ENCODE measurements around the gene SLC26A9.

The SLC26A9 gene

DNA sequence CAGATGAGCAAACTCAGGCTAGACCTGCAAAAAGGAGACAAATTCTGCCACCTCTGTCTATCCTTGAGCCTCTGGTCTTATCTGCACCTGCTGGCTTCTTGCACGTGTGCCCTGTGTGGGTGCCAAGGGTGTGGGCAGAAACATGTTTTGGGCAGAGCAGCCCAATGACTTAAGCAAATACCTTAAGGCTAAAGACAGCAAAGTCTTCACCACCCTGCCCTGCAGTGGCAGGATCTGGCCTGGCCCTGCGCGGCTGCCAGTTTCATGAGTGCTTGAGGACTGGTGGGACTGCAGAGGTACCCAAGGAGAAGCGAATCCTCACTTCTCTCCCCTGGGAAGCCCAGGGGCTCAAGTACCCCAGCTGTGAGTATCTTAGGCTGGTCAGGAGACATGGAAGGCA is 3.8 kb upstream of the SLC26A9 start:
- DNase-seq (ENCODE audit: low read depth), result no peak

- DNase-seq (ENCODE audit: low read depth), result no peak
Measured at GRCh38 chr1:205945069-205945468, 1.8 kb upstream of the SLC26A9 start.

DNA sequence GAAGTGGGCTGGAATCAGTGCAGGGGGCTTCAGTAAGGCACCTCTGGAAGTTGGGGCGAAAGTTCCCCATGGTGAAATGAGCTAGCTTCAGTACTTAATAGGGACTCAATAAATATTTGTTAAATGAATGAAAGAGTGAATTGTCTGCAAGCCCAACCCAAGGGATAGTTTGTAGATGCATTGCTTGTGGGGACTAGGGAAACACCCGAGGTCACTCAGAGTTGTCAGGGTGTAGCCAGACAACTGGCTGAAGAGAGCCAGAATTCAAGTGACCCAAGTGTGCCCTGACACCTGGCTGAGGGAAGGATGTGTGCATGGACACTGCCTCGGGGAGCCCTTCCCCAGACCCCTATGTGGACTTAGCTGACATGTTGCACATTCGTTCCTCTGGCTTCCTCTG is 1.3 kb upstream of the SLC26A9 start:
- no peak for DNase-seq (ENCODE audit: low read depth)

- no peak for DNase-seq (ENCODE audit: low read depth)
Measured at GRCh38 chr1:205942631-205943159, 561 bp downstream of the SLC26A9 start.

GRCh38 chr1:205940710-205941109 is 2.5 kb downstream of the SLC26A9 start:
- no peak for DNase-seq (ENCODE audit: low read depth)

DNA sequence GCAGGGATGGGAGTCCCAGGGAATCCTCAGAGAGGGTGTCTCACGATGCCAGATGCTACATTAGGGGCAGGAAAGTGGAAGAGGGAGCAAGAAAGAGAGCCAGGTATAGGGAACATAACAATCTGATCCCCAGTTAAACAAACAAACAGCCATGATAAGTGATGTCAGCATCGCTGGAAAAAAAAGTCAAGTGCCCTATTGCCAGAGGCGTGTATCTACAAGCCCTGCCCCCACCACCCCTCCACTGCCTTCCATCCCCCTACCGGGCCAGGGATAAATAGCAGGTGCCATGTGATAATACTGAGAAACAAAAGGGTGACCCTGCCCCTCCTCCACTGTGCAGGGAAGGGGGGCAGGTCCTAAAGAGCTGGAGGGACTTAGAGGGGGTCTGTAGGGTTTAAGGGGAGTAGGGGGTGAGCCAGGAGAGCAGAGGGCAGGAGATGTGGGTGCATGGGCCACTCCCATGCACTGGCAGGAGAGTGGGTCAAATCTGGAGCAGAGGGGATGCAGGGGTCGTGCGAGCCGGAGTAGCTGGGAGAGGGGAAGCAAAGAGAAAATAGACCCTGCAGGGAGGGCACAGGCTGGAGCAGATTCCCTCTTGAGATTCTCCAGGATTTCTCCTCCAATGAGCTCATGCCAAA is 3.4 kb downstream of the SLC26A9 start:
- no peak for DNase-seq (ENCODE audit: low read depth)

DNA sequence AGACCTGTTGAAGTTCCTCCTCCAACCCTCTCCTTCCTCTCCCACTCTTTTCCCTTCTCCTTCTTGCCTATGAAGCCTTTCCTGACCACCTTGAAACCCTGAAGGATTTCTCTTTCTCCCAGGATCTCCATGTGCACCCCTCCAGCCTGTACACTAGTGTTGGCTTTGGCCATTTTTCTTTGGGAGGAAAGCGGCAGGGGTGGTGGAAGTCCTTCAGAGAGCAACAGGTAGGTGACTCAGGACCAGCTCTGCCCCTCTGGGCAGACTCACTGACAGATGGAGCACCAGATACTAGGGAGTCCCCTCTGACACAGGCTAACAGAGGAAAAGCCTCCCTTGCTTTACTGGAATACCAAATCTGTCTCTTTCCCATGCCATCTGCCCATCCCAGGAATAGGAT is 4.6 kb downstream of the SLC26A9 start:
- no peak for DNase-seq (ENCODE audit: low read depth)

- no peak for DNase-seq (ENCODE audit: low read depth)
Measured at GRCh38 chr1:205936846-205937586, 6.2 kb downstream of the SLC26A9 start.

GRCh38 chr1:205936311-205936710 is 6.9 kb downstream of the SLC26A9 start:
- no peak for DNase-seq (ENCODE audit: low read depth)

DNA sequence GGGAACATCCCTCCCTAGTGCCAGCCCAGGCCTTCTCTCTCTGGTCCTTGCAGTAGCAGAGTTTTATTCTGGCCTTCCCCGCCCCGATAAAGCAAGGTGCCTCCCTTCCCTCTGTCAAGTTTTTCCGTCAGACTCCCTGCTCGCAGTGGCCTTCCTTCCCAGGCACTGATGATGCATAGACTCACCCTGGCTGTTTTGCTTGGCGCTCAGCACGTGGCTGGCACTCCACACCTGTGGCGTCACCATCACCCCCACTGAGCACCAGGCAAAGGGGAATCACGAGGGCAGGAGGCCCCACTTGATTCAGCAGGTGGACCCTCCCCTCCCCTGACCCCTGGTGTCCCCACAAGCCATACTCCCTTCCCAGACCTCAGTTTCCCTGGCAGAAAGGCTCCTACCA is 7.4 kb downstream of the SLC26A9 start:
- DNase-seq (ENCODE audit: low read depth), result no peak

DNA sequence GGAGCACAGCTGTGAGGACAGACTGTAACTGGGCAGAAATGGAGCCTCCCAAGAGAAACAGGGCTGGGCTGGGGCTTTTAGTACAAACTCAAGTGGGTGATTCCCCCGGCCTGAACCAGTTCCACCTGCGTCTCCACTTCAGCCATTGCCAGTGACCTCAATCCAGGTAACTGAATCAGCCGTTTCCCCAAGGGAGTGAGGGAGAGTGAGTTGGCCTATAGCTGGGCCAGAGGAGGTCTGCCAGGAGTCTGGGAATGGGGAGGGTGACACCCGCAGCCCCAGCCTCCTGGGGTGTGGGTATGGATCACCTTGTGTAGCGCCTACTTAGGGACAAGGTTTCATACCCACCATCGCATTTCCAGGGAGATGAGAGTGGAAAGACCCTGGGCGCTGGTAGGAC is 8.5 kb downstream of the SLC26A9 start:
- no peak for DNase-seq (ENCODE audit: low read depth)

DNA sequence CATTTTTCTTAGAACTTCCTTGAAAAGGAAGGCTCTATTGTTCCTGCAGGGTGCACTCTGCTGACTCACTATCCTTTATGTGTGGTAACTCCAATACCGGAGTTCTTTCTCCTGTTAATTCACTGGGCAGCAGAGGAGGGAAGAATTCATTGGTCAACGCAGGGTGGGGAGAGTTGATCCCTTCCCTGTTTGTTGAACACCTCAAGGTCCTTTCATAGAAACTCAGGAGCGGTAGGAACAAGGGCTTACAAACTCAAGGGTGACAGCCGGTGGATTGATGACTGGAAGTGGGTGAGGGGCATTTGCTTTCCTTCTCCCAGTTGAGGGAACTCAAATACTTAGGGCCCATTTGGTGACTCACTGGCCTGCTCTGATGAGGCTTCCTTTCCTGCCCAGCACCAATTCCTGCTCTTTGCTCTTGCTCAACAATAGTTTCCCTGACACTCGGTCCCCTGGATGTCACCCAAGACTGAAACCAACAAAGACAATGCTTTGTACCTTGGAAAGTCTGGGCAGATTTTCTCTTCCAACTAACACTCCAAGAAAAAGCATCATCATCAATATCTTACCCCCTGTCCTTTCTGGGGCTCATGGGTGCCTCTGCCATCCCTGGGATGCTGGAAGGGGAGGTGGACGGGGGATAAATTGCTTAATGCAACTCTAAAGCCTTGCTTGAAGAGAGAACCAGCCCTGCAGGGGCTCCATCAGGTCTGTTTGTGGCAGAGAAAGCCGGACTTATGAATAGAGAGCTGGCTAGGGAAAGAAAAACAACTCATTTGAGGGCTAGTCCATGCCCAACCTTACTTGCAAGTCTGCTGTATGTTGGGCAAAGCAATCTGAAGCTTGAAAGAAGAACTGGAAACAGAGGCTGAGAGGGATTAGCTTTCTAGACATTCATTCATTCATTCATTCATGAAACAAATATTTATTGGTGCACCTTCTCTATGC is 9.3 kb downstream of the SLC26A9 start:
- DNase-seq (ENCODE audit: low read depth), result no peak

- DNase-seq (ENCODE audit: low read depth), result no peak
Measured at GRCh38 chr1:205932776-205933175, 10.5 kb downstream of the SLC26A9 start.

DNA sequence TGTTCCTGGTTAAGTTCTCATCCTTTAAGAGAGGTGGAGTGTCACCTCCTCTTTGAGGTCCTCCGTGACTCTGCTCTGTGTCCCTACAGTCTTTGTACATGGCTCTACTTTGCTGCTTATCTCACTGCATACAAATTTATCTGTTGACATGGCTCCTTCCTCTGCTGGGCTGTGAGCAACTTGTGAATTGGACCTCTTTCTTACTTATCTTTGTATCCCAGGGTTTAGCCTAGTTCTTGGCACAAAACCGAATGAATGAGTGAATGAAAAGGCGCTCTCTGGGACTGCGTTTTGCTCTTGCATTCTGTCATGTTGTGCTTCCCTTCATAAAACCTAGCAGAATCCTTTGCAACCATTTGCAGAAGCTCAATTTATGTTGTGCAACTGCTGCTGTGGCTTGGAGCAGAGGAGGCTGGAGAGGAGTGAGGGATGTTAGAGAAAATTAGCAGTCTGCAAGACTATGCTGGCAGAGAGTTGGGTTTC is 12.4 kb downstream of the SLC26A9 start:
- no peak for DNase-seq (ENCODE audit: low read depth)

DNA sequence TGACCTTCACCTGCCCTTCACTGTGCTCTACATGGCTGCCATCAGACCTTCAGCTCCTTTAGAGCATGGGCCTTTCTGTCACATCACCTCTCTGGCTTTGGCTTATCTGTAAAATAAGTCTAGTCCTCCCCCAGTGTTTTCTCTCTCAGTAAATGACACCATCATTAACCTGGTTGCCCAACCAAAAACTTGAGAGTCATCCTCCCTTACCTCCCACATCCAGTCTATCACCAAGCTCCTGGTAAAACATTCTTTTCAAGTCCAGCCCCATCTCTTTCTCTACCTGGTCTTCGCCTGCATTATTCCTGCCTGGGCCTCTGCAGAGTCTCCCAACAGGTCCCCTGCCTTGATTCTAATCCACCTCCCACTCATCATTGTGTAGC is 13.1 kb downstream of the SLC26A9 start:
- no peak for DNase-seq (ENCODE audit: low read depth)

- DNase-seq (ENCODE audit: low read depth), result no peak
Measured at GRCh38 chr1:205929496-205930194, 13.6 kb downstream of the SLC26A9 start.

DNA sequence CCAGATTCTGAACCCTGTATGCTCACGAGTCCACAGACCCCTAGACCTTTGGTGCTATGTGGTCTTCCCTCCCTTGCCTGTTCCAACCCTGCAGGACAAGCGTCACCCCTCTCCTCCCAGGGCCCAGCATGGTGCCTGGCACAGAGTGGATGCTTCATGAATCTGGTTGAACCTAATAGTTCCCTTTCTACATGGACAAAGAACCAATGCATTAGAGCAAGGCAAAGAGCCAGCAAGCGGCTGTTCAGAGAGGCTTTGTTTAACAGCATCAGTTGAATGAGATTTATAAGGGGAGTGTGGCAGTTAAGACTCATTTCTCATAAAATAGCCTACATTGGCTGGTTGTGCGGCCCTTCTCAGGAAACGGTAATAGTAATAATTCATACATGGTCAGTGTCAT is 14.9 kb downstream of the SLC26A9 start:
- DNase-seq (ENCODE audit: low read depth), result no peak

DNA sequence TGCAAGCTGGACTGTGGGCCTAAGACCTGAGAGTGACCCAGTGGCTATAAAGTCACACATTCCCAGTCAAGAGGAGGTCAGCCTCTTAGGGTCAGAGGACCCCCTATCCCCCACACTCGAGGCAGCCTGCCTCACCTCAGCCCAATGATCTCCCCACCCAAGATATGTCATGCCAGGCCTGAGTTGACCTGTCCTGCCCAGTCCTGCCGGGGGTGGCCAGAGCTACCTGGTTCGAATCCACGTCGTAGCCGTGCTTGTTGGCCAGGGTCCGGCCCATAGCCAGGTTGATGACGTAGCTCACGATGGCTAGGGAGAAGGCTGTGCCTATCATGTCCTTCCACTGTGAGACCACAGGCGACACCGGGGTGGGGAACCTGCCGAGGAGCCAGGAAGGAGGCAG is 15.6 kb downstream of the SLC26A9 start:
- no peak for DNase-seq (ENCODE audit: low read depth)

DNA sequence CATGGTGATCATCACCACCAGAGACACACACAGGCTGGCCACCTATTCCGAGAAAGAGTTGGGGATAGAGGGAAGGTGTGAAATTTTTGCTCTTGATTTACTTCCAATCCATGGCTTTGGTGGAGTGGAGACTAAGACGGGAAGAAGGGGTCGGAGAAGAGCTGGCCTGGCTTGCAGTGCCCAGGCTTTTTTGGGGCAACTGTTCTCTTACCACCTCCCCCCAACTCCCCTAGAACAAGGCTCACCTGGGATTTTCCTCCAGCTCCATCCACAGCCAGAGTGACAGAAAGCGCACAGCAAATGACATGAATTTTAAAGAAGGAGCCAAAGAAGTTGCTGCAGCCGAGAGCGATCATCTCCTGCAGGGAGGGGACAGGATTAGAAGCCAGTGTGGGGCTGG is 16.0 kb downstream of the SLC26A9 start:
- no peak for DNase-seq (ENCODE audit: low read depth)

DNA sequence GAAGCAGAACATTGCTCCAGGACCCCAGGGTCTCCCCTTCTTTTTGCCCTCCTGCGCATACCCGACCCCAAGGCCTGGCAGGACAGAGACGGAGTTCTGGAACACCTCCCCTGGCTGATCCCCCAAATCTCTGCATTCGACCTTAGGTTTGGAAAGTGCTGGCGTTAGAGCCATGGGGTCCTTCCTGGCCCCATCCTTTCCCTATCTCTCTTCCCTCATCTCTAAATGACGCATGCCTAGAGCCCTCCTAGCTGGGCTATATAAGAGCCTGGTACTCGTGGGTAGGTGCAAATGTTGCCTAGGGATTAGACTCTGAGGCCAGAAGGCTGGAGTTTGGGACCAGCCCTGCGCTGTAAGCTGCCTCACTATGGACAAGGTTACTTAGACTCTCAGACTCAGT is 16.6 kb downstream of the SLC26A9 start:
- no peak for DNase-seq (ENCODE audit: low read depth)

- DNase-seq (ENCODE audit: low read depth), result no peak
Measured at GRCh38 chr1:205926213-205926612, 17.0 kb downstream of the SLC26A9 start.

DNA sequence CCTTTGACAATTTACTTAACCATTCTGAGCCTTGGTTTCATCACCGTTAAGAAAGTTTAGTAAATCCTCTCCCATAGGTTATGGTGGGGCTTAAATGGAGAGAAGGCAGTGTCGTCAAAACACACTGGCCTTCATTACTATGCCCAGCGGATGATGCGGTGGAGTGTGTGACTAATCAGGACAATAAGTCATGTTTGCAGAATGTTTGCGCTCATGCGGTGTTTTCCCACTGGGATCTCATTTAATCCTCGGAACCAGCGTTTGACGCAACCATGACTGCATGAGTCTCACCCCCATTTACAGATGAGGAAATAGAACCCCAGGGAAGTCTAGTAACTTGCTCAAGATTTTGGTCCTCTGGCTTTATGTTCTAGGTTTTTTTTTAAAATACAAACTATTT is 17.5 kb downstream of the SLC26A9 start:
- DNase-seq (ENCODE audit: low read depth), result peak; percentile 24
